Left kidney (tissue), 2 donors: ENCODE results near the gene FBXO5. TPM values are rescaled to one million over a fixed set of nuclear protein-coding genes. Genes with fewer than 3 reads are reported as not detected.
A peak's percentile ranks its signal among the peaks of the same experiment; 100 is the strongest.
"Not testable (repeated sequence)": the region's sequence is repeated elsewhere in the genome, so short reads cannot be mapped to it uniquely, and the experiment has no call there.

Source experiments
- DNase-seq: peaks from one replicate; pipeline ENCODE4 v3.0.0-alpha.2; 2013
- polyA plus RNA-seq: library from polyadenylated mRNA; unstranded; fragments of 120-200 nt; gene quantifications from one replicate; pipeline ENCODE4 v1.2.1, GENCODE V29; 2013; ENCODE audit not compliant: insufficient read length

The FBXO5 gene
- polyA plus RNA-seq, 1 donor, result 41.3 TPM

- DNase-seq, result not testable (repeated sequence)
These were observed 16.7 kb upstream of the FBXO5 start for GRCh38 chr6:152999538-152999937.

GRCh38 chr6:152993847-152994246 lies 11.0 kb upstream of the FBXO5 start:
- no peak for DNase-seq

- no peak for DNase-seq
These were observed 10.6 kb upstream of the FBXO5 start for GRCh38 chr6:152993431-152993830.

- no peak for DNase-seq
These were observed 4.1 kb upstream of the FBXO5 start for GRCh38 chr6:152986978-152987377.

- not testable (repeated sequence) for DNase-seq
These were observed 2.5 kb upstream of the FBXO5 start for GRCh38 chr6:152985300-152985699.

- no peak for DNase-seq
These were observed 1.7 kb upstream of the FBXO5 start for GRCh38 chr6:152984513-152984872.

GRCh38 chr6:152983637-152984512 lies 1.0 kb upstream of the FBXO5 start:
- peak; percentile 32 for DNase-seq

- no peak for DNase-seq
These were observed 595 bp downstream of the FBXO5 start for GRCh38 chr6:152981989-152982903.

GRCh38 chr6:152981219-152981618 lies 1.6 kb downstream of the FBXO5 start:
- DNase-seq, result no peak

GRCh38 chr6:152980656-152981055 lies 2.2 kb downstream of the FBXO5 start:
- DNase-seq, result no peak

- DNase-seq, result no peak
These were observed 3.7 kb downstream of the FBXO5 start for GRCh38 chr6:152979116-152979515.

- no peak for DNase-seq
These were observed 4.8 kb downstream of the FBXO5 start for GRCh38 chr6:152978058-152978457.

GRCh38 chr6:152977556-152977955 lies 5.3 kb downstream of the FBXO5 start:
- DNase-seq, result no peak

GRCh38 chr6:152976749-152977148 lies 6.1 kb downstream of the FBXO5 start:
- DNase-seq, result no peak

- no peak for DNase-seq
These were observed 7.5 kb downstream of the FBXO5 start for GRCh38 chr6:152975204-152975915.

- no peak for DNase-seq
These were observed 8.9 kb downstream of the FBXO5 start for GRCh38 chr6:152973916-152974315.

- no peak for DNase-seq
These were observed 13.0 kb downstream of the FBXO5 start for GRCh38 chr6:152969688-152970418.

GRCh38 chr6:152966168-152966894 lies 16.5 kb downstream of the FBXO5 start:
- DNase-seq, result not testable (repeated sequence)

GRCh38 chr6:152959333-152959732 lies 23.5 kb downstream of the FBXO5 start:
- no peak for DNase-seq

- DNase-seq, result no peak
These were observed 25.0 kb downstream of the FBXO5 start for GRCh38 chr6:152957796-152958195.

- no peak for DNase-seq
These were observed 28.4 kb downstream of the FBXO5 start for GRCh38 chr6:152954443-152954842.
